Breast epithelium (tissue), 3 donors: ENCODE results near the gene FYN.

Experiments
- POLR2A ChIP-seq: fragments of 450-650 bp; IDR thresholded peaks from one replicate; pipeline ENCODE4 v1.6.1; 2016; ENCODE audit warnings: antibody characterized with exemption, mild to moderate bottlenecking, moderate library complexity
- TF ChIP-seq, protein P1 (sequence below), 3 donors: fragments of 450-650 bp; IDR thresholded peaks; one replicate each; pipeline ENCODE4 v1.5.1; 2016 to 2017; ENCODE audit warnings: antibody characterized with exemption in 3 of 3, mild to moderate bottlenecking in 3 of 3, moderate library complexity in 3 of 3

DNA sequence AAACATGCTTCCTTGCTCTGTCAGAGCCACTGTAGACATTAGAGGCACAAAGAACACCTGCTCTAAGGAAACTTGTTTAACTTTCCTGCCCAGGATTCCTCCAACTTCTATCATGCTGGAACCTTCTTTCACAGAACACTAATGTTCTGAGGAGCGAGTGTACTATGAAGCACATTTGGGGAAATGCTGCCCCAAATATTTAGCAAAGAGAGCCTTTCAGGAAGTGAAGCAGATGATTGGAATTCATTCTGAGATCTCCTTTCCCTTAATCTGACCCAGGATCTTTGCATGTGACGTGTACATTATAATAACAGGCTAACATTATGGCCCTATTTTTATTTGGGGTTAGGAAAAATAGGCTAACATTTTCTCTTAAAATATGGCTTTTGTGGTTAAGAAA is 21.0 kb upstream of the FYN start:
- TF ChIP-seq, protein P1, sequence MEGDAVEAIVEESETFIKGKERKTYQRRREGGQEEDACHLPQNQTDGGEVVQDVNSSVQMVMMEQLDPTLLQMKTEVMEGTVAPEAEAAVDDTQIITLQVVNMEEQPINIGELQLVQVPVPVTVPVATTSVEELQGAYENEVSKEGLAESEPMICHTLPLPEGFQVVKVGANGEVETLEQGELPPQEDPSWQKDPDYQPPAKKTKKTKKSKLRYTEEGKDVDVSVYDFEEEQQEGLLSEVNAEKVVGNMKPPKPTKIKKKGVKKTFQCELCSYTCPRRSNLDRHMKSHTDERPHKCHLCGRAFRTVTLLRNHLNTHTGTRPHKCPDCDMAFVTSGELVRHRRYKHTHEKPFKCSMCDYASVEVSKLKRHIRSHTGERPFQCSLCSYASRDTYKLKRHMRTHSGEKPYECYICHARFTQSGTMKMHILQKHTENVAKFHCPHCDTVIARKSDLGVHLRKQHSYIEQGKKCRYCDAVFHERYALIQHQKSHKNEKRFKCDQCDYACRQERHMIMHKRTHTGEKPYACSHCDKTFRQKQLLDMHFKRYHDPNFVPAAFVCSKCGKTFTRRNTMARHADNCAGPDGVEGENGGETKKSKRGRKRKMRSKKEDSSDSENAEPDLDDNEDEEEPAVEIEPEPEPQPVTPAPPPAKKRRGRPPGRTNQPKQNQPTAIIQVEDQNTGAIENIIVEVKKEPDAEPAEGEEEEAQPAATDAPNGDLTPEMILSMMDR (IDR thresholded peaks at IDR 0.05) = no peak
- TF ChIP-seq POLR2A = no peak
